ENCODE data around the gene SRGAP2C.
"Not testable (repeated sequence)": the region's sequence is repeated elsewhere in the genome, so short reads cannot be mapped to it uniquely, and the experiment has no call there.

SRGAP2C gene

GRCh38 chr1:121186191-121186590 is 1.4 kb downstream of the SRGAP2C start:
- not testable (repeated sequence) for DNase-seq (ENCODE audit: low spot score)

- DNase-seq (ENCODE audit: low spot score): not testable (repeated sequence)
These were observed 3.1 kb downstream of the SRGAP2C start for GRCh38 chr1:121187914-121188313.

GRCh38 chr1:121192512-121192911 is 7.7 kb downstream of the SRGAP2C start:
- not testable (repeated sequence) for DNase-seq (ENCODE audit: low spot score)

- DNase-seq (ENCODE audit: low spot score): not testable (repeated sequence)
These were observed 12.5 kb downstream of the SRGAP2C start for GRCh38 chr1:121197095-121197882.

- DNase-seq (ENCODE audit: low spot score): not testable (repeated sequence)
These were observed 15.0 kb downstream of the SRGAP2C start for GRCh38 chr1:121199763-121200162.

- not testable (repeated sequence) for DNase-seq (ENCODE audit: low spot score)
These were observed 15.5 kb downstream of the SRGAP2C start for GRCh38 chr1:121200232-121200631.

GRCh38 chr1:121200985-121201981 is 16.5 kb downstream of the SRGAP2C start:
- DNase-seq (ENCODE audit: low spot score): not testable (repeated sequence)

- DNase-seq (ENCODE audit: low spot score): not testable (repeated sequence)
These were observed 18.2 kb downstream of the SRGAP2C start for GRCh38 chr1:121202986-121203385.

- not testable (repeated sequence) for DNase-seq (ENCODE audit: low spot score)
These were observed 21.3 kb downstream of the SRGAP2C start for GRCh38 chr1:121205786-121206711.

- not testable (repeated sequence) for DNase-seq (ENCODE audit: low spot score)
These were observed 22.6 kb downstream of the SRGAP2C start for GRCh38 chr1:121207328-121207727.

- not testable (repeated sequence) for DNase-seq (ENCODE audit: low spot score)
These were observed 23.6 kb downstream of the SRGAP2C start for GRCh38 chr1:121208375-121208774.

GRCh38 chr1:121210778-121211177 is 26.0 kb downstream of the SRGAP2C start:
- DNase-seq (ENCODE audit: low spot score): not testable (repeated sequence)

GRCh38 chr1:121213491-121213890 is 28.7 kb downstream of the SRGAP2C start:
- DNase-seq (ENCODE audit: low spot score): not testable (repeated sequence)

GRCh38 chr1:121214544-121215156 is 29.9 kb downstream of the SRGAP2C start:
- not testable (repeated sequence) for DNase-seq (ENCODE audit: low spot score)

GRCh38 chr1:121215699-121216417 is 31.1 kb downstream of the SRGAP2C start:
- not testable (repeated sequence) for DNase-seq (ENCODE audit: low spot score)

GRCh38 chr1:121216676-121217075 is 31.9 kb downstream of the SRGAP2C start:
- not testable (repeated sequence) for DNase-seq (ENCODE audit: low spot score)

- not testable (repeated sequence) for DNase-seq (ENCODE audit: low spot score)
These were observed 37.0 kb downstream of the SRGAP2C start for GRCh38 chr1:121221770-121222169.

GRCh38 chr1:121224714-121225113 is 39.9 kb downstream of the SRGAP2C start:
- DNase-seq (ENCODE audit: low spot score): not testable (repeated sequence)

GRCh38 chr1:121226295-121226904 is 41.6 kb downstream of the SRGAP2C start:
- DNase-seq (ENCODE audit: low spot score): not testable (repeated sequence)

- DNase-seq (ENCODE audit: low spot score): not testable (repeated sequence)
These were observed 42.1 kb downstream of the SRGAP2C start for GRCh38 chr1:121226925-121227324.

Data from hepatic stellate cell (primary cell).